Endodermal cell (in vitro differentiated cells): Measurements from ENCODE around the gene RBM12. TPM values are rescaled to one million over a fixed set of nuclear protein-coding genes. Genes with fewer than 3 reads are reported as not detected.

ENCODE experiments used
- DNase-seq: peaks from one replicate; pipeline ENCODE4 v3.0.0-alpha.2; 2017
- H3K27ac ChIP-seq: 2 replicates; pipeline ENCODE4 v1.5.1; 2013; ENCODE audit warnings: mild to moderate bottlenecking, low read depth, low read length, moderate library complexity
- H3K27me3 ChIP-seq: 2 replicates; pipeline ENCODE4 v1.6.1; 2013; ENCODE audit warnings: mild to moderate bottlenecking, low read length, moderate library complexity; ENCODE audit not compliant: insufficient read depth, control insufficient read depth, poor library complexity, severe bottlenecking
- H3K36me3 ChIP-seq: 2 replicates; pipeline ENCODE4 v1.7.0; 2013; ENCODE audit warnings: mild to moderate bottlenecking, low read length, moderate library complexity; ENCODE audit not compliant: control insufficient read depth, insufficient read depth
- H3K4me1 ChIP-seq: one replicate; pipeline ENCODE4 v1.7.0; 2013; ENCODE audit warnings: low read length; ENCODE audit not compliant: control insufficient read depth, insufficient read depth
- H3K4me3 ChIP-seq: 2 replicates; pipeline ENCODE4 v1.5.1; 2013; ENCODE audit warnings: mild to moderate bottlenecking, low read length, moderate library complexity
- H3K9ac ChIP-seq: 2 replicates; pipeline ENCODE4 v1.6.1; 2013; ENCODE audit warnings: mild to moderate bottlenecking, low read length, moderate library complexity; ENCODE audit not compliant: poor library complexity, severe bottlenecking; ENCODE audit errors: extremely low read depth
- H3K9me3 ChIP-seq: 2 replicates; pipeline ENCODE4 v1.6.1; 2013; ENCODE audit warnings: mild to moderate bottlenecking, low read length, moderate library complexity; ENCODE audit not compliant: control insufficient read depth
- H3K27ac Mint-ChIP-seq: 2 replicates; pipeline ENCODE4 v1.8.0; 2020; ENCODE audit warnings: mixed read lengths
- H3K27me3 Mint-ChIP-seq: 2 replicates; pipeline ENCODE4 v1.8.0; 2021; ENCODE audit warnings: mild to moderate bottlenecking, mixed read lengths; ENCODE audit not compliant: insufficient read depth
- H3K36me3 Mint-ChIP-seq: 2 replicates; pipeline ENCODE4 v1.8.0; 2020; ENCODE audit warnings: low read depth, mixed read lengths
- H3K4me1 Mint-ChIP-seq: 2 replicates; pipeline ENCODE4 v1.8.0; 2020; ENCODE audit warnings: mixed read lengths
- H3K4me3 Mint-ChIP-seq: 2 replicates; pipeline ENCODE4 v1.8.0; 2020; ENCODE audit warnings: mild to moderate bottlenecking, moderate library complexity, mixed read lengths
- H3K9me3 Mint-ChIP-seq: 2 replicates; pipeline ENCODE4 v1.8.0; 2020; ENCODE audit warnings: mild to moderate bottlenecking, mixed read lengths
- CTCF ChIP-seq: fragments of 200-600 bp; sonication (generic); conservative IDR thresholded peaks from 2 replicates; pipeline ENCODE4 v1.5.0; 2021; ENCODE audit warnings: antibody characterized with exemption, mild to moderate bottlenecking
- WGBS, 2 experiments: methylation state at CpG; one replicate each; pipeline versions ENCODE4 v1.1.5 to v1.1.7; 2013; ENCODE audit warnings: missing lambda C conversion rate in 2 of 2, mixed read lengths in 1 of 2; ENCODE audit not compliant: insufficient coverage in 1 of 2, insufficient read length in 1 of 2; 5-methylcytosine and 5-hydroxymethylcytosine counted together
- total RNA-seq, 2 donors: library from RNA; stranded (reverse); fragmentation: NEBNext Ultra II Directional in 1 of 2; extraction: Animal tissue kit (Norgen Biotek cat#: 25700) in 1 of 2; gene quantifications; 2 replicates in 1 of 2; 3 replicates in 1 of 2; pipeline ENCODE4 v1.2.1, GENCODE V29; 2021

The RBM12 gene
- total RNA-seq, 2 donors from 2014 or later = 106 to 158 TPM

- 7 to 28% methylated on average over 13 to 49 of the region's 49 CpGs for WGBS, 2 experiments
- peaks cover 2% of the 10 kb centered on the region for H3K36me3 Mint-ChIP-seq
- no peaks in the 10 kb centered on the region for H3K9me3 Mint-ChIP-seq
- Histone ChIP-seq H3K27ac (peak overlapping the region; percentile 17), H3K4me3 (peak overlapping the region; percentile 81), H3K9ac (no peak overlapping the region), H3K4me1 (no peaks in the 10 kb centered on the region), H3K27me3 (peaks cover 10% of the 10 kb centered on the region), H3K36me3 (peaks cover 19% of the 10 kb centered on the region), H3K9me3 (no peaks in the 10 kb centered on the region)
- H3K4me3 Mint-ChIP-seq = peak overlapping the region; percentile 70
- peaks cover 8% of the 10 kb centered on the region for H3K4me1 Mint-ChIP-seq
- DNase-seq = peak; percentile 98
- H3K27me3 Mint-ChIP-seq = peaks cover 24% of the 10 kb centered on the region
- peak overlapping the region; percentile 89 for H3K27ac Mint-ChIP-seq
- peak; percentile 85 for TF ChIP-seq CTCF
Observed at GRCh38 chr20:35619196-35620095, 45.3 kb downstream of the RBM12 start.

GRCh38 chr20:35618263-35619131, 46.2 kb downstream of the RBM12 start:
- H3K9me3 Mint-ChIP-seq = no peaks in the 10 kb centered on the region
- no peaks in the 10 kb centered on the region for H3K9me3 ChIP-seq
- peaks cover 13% of the 10 kb centered on the region for H3K36me3 ChIP-seq
- H3K27me3 ChIP-seq = peaks cover 10% of the 10 kb centered on the region
- H3K4me3 Mint-ChIP-seq = peak overlapping the region; percentile 70
- H3K4me1 Mint-ChIP-seq = peaks cover 8% of the 10 kb centered on the region
- H3K4me1 ChIP-seq = no peaks in the 10 kb centered on the region
- peaks cover 32% of the 10 kb centered on the region for H3K27me3 Mint-ChIP-seq
- no peak for TF ChIP-seq CTCF
- no peak overlapping the region for H3K9ac ChIP-seq
- H3K27ac ChIP-seq = no peak overlapping the region
- H3K36me3 Mint-ChIP-seq = no peaks in the 10 kb centered on the region
- WGBS, 2 experiments = 26 to 33% methylated on average over 18 to 34 of the region's 35 CpGs
- H3K27ac Mint-ChIP-seq = peak overlapping the region; percentile 89
- DNase-seq = peak; percentile 77
- peak overlapping the region; percentile 81 for H3K4me3 ChIP-seq

- H3K27ac ChIP-seq = no peak overlapping the region
- Mint-ChIP-seq H3K27me3 (peaks cover 36% of the 10 kb centered on the region), H3K9me3 (no peaks in the 10 kb centered on the region), H3K27ac (peak overlapping the region; percentile 87), H3K4me1 (peaks cover 8% of the 10 kb centered on the region), H3K36me3 (no peaks in the 10 kb centered on the region), H3K4me3 (peak overlapping the region; percentile 70)
- no peaks in the 10 kb centered on the region for H3K9me3 ChIP-seq
- H3K4me3 ChIP-seq = peak overlapping the region; percentile 81
- H3K36me3 ChIP-seq = peaks cover 13% of the 10 kb centered on the region
- peaks cover 10% of the 10 kb centered on the region for H3K27me3 ChIP-seq
- H3K4me1 ChIP-seq = no peaks in the 10 kb centered on the region
- no peak overlapping the region for H3K9ac ChIP-seq
- TF ChIP-seq CTCF = peak; percentile 71
- DNase-seq = peak; percentile 88
- WGBS, 2 experiments = 26 to 34% methylated on average over 4 to 22 of the region's 22 CpGs
Observed at GRCh38 chr20:35617397-35618262, 47.1 kb downstream of the RBM12 start.
